Neural crest cell (in vitro differentiated cells): ENCODE results near the gene OR51E2. TPM values are rescaled to one million over a fixed set of nuclear protein-coding genes. Genes with fewer than 3 reads are reported as not detected.
A peak's percentile ranks its signal among the peaks of the same experiment; 100 is the strongest.

Source experiments
- DNase-seq: peaks from one replicate; pipeline ENCODE4 v3.0.0; 2021; ENCODE audit warnings: low read depth, mixed read lengths, low spot score
- H3K27ac Mint-ChIP-seq: one replicate; pipeline ENCODE4 v1.8.0; 2021; ENCODE audit warnings: mild to moderate bottlenecking, mixed read lengths; ENCODE audit not compliant: unreplicated experiment
- H3K27me3 Mint-ChIP-seq: 2 replicates; pipeline ENCODE4 v1.8.0; 2021; ENCODE audit warnings: low read depth, mild to moderate bottlenecking, mixed read lengths
- H3K36me3 Mint-ChIP-seq: 2 replicates; pipeline ENCODE4 v1.8.0; 2021; ENCODE audit warnings: low read depth, mild to moderate bottlenecking, mixed read lengths
- H3K4me1 Mint-ChIP-seq: 2 replicates; pipeline ENCODE4 v1.8.0; 2021; ENCODE audit warnings: mixed read lengths
- H3K4me3 Mint-ChIP-seq: one replicate; pipeline ENCODE4 v1.8.0; 2021; ENCODE audit warnings: mild to moderate bottlenecking, mixed read lengths
- H3K9me3 Mint-ChIP-seq: 2 replicates; pipeline ENCODE4 v1.8.0; 2021; ENCODE audit warnings: mixed read lengths
- CTCF ChIP-seq: fragments of 200-600 bp; sonication (generic); conservative IDR thresholded peaks from 2 replicates; pipeline ENCODE4 v1.5.0; 2021; ENCODE audit warnings: antibody characterized with exemption, mild to moderate bottlenecking
- total RNA-seq: library from RNA; stranded (reverse); gene quantifications from 2 replicates; pipeline ENCODE4 v1.2.1, GENCODE V29; 2021

The OR51E2 gene
- total RNA-seq, 1 donor from 2014 or later: not detected

- Mint-ChIP-seq H3K27ac (no peak overlapping the region), H3K27me3 (no peaks in the 10 kb centered on the region)
Measured at GRCh38 chr11:4695442-4695841, 2.2 kb downstream of the OR51E2 start.

GRCh38 chr11:4684631-4685285, 12.9 kb downstream of the OR51E2 start:
- no peak overlapping the region for H3K27ac Mint-ChIP-seq
- H3K36me3 Mint-ChIP-seq: no peaks in the 10 kb centered on the region
- no peaks in the 10 kb centered on the region for H3K27me3 Mint-ChIP-seq
- DNase-seq: no peak
- H3K9me3 Mint-ChIP-seq: no peaks in the 10 kb centered on the region
- no peak overlapping the region for H3K4me3 Mint-ChIP-seq
- TF ChIP-seq CTCF: no peak
- peaks cover 12% of the 10 kb centered on the region for H3K4me1 Mint-ChIP-seq

More at GRCh38 chr11:4695442-4695841, 2.2 kb downstream of the OR51E2 start:
- Mint-ChIP-seq H3K36me3 (no peaks in the 10 kb centered on the region), H3K4me3 (no peak overlapping the region), H3K4me1 (no peaks in the 10 kb centered on the region), H3K9me3 (no peaks in the 10 kb centered on the region)
- TF ChIP-seq CTCF: no peak
- no peak for DNase-seq

GRCh38 chr11:4682623-4683419, 14.8 kb downstream of the OR51E2 start:
- no peak for DNase-seq
- no peak for TF ChIP-seq CTCF
- H3K36me3 Mint-ChIP-seq: no peaks in the 10 kb centered on the region
- peaks cover 12% of the 10 kb centered on the region for H3K4me1 Mint-ChIP-seq
- H3K9me3 Mint-ChIP-seq: no peaks in the 10 kb centered on the region
- H3K27ac Mint-ChIP-seq: peak overlapping the region; percentile 51
- H3K27me3 Mint-ChIP-seq: no peaks in the 10 kb centered on the region
- no peak overlapping the region for H3K4me3 Mint-ChIP-seq

GRCh38 chr11:4680341-4680740, 17.3 kb downstream of the OR51E2 start:
- peaks cover 12% of the 10 kb centered on the region for H3K4me1 Mint-ChIP-seq
- H3K4me3 Mint-ChIP-seq: no peak overlapping the region
- H3K9me3 Mint-ChIP-seq: no peaks in the 10 kb centered on the region
- H3K27ac Mint-ChIP-seq: no peak overlapping the region
- TF ChIP-seq CTCF: no peak
- no peak for DNase-seq
- H3K36me3 Mint-ChIP-seq: no peaks in the 10 kb centered on the region
- no peaks in the 10 kb centered on the region for H3K27me3 Mint-ChIP-seq

GRCh38 chr11:4677948-4678347, 19.7 kb downstream of the OR51E2 start:
- no peak for TF ChIP-seq CTCF
- H3K27me3 Mint-ChIP-seq: no peaks in the 10 kb centered on the region
- H3K27ac Mint-ChIP-seq: no peak overlapping the region
- H3K36me3 Mint-ChIP-seq: no peaks in the 10 kb centered on the region
- no peaks in the 10 kb centered on the region for H3K9me3 Mint-ChIP-seq
- peaks cover 9% of the 10 kb centered on the region for H3K4me1 Mint-ChIP-seq
- no peak overlapping the region for H3K4me3 Mint-ChIP-seq
- DNase-seq: no peak
